C4-2B (cell line): ENCODE measurements around the gene HTR3A.

ENCODE experiments used
- CTCF ChIP-seq: fragments of 450-650 bp; conservative IDR thresholded peaks from 2 replicates; pipeline ENCODE4 v1.5.1; 2017; ENCODE audit warnings: mild to moderate bottlenecking
- ZFX ChIP-seq: fragments of 450-650 bp; IDR thresholded peaks from 2 replicates; pipeline ENCODE4 v1.6.1; 2017

- no peak for TF ChIP-seq CTCF
- TF ChIP-seq ZFX, result no peak
Measured at GRCh38 chr11:114011443-114011842, 36.5 kb downstream of the HTR3A start.
